ENCODE data around the gene OTUD5.
A peak's percentile ranks its signal among the peaks of the same experiment; 100 is the strongest.

Gene OTUD5

DNA sequence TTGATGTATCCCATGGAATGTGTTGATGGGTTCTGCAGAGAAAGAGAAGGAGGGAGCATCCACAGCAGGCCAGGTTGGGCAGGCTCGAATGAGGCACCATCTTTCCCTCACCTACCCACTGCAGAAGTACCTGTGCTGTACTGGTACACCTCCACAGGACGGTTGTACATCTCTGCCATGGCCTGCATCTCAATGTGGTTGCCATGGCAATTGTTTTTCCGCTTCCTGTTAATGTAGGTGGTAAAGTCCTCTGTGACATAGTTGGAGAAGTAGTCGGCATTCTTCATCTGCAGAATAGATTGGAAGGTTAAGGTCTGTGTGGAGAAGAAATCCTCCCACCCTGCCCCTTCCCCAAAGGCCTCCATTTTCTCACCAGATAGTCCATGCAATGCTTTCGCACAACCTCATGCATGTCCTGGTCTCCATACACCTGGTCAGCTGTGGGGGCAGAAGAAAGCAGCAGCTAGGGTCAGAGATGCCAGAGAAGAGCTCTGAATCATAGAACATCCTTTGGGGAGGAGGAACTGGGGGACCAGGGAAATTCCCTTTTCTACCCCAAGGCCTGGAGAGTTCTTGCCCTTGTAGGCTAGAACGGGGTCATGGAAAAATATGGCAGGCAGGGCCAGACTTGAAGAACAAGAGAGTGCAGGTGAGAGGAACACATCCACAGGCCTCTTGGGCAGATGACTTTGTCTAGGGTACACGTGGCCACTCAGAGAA lies 22.7 kb downstream of the OTUD5 start:
- Histone ChIP-seq H3K27ac (no peak overlapping the region), H3K36me3 (peaks cover 14% of the 10 kb centered on the region), H3K4me3 (ENCODE audit: low read depth, low read length) (no peak overlapping the region), H3K9me3 (ENCODE audit: severe bottlenecking) (no peaks in the 10 kb centered on the region), H3K27me3 (ENCODE audit: insufficient read depth, low read depth, severe bottlenecking) (no peaks in the 10 kb centered on the region)
- DNase-seq = no peak
- TF ChIP-seq, protein P1, sequence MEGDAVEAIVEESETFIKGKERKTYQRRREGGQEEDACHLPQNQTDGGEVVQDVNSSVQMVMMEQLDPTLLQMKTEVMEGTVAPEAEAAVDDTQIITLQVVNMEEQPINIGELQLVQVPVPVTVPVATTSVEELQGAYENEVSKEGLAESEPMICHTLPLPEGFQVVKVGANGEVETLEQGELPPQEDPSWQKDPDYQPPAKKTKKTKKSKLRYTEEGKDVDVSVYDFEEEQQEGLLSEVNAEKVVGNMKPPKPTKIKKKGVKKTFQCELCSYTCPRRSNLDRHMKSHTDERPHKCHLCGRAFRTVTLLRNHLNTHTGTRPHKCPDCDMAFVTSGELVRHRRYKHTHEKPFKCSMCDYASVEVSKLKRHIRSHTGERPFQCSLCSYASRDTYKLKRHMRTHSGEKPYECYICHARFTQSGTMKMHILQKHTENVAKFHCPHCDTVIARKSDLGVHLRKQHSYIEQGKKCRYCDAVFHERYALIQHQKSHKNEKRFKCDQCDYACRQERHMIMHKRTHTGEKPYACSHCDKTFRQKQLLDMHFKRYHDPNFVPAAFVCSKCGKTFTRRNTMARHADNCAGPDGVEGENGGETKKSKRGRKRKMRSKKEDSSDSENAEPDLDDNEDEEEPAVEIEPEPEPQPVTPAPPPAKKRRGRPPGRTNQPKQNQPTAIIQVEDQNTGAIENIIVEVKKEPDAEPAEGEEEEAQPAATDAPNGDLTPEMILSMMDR (IDR thresholded peaks at IDR 0.05; ENCODE audit: low read depth, low read length) = no peak

DNA sequence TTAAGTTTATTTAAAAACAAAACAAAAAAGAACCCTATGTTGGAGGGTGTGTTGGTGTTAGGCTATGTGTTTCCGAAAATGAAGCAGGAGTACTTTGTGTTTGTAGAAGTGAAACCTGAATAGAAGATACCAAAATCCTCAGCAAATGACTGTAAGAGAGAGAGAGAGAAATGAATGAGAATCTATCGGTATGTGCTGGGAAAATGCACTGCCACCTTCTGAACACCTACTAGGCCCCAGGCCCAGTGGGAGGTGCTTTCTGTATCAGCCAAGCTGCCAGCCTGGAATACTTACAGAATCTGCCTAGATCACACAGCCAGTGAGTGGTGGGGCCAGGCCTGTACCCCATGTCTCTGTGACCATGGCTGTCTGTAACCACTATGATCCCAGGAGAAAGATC lies 23.6 kb downstream of the OTUD5 start:
- Histone ChIP-seq H3K27ac (no peak overlapping the region), H3K9me3 (ENCODE audit: severe bottlenecking) (no peaks in the 10 kb centered on the region), H3K4me3 (ENCODE audit: low read depth, low read length) (no peak overlapping the region), H3K27me3 (ENCODE audit: insufficient read depth, low read depth, severe bottlenecking) (no peaks in the 10 kb centered on the region), H3K36me3 (peaks cover 14% of the 10 kb centered on the region)
- DNase-seq = no peak
- TF ChIP-seq, protein P1 (IDR thresholded peaks at IDR 0.05; ENCODE audit: low read depth, low read length) = no peak

DNA sequence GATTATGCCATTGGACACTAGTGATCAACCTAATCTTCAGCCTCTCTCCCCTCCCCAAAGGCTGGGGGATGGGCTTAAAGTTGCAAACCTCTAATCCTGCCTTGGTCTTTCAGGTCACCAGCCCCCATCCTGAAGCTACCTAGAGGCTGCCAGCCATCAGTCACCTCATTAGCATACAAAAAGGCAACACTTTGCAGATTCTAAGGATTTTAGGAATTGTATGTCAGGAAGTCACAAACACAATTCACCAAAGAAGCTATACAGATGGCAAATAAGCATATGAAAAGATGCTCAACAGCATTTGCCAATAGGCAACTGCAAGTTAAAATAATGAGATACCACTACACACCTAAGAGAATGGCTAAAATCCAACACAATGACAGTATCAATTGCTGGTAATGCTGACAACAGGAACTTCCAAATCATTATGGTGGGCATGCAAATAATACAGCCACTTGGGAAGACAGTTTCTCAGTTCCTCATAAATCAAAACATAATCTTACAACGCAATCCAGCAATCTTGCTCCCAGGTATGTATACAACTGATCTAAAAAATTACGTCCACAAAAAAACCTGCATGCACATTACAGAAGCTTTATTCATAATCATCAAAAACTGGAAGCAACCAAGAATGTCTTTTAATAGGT lies 29.5 kb downstream of the OTUD5 start:
- Histone ChIP-seq H3K27me3 (ENCODE audit: insufficient read depth, low read depth, severe bottlenecking) (no peaks in the 10 kb centered on the region), H3K9me3 (ENCODE audit: severe bottlenecking) (no peaks in the 10 kb centered on the region), H3K27ac (peak overlapping the region; percentile 49), H3K4me3 (ENCODE audit: low read depth, low read length) (no peak overlapping the region), H3K36me3 (peaks cover 10% of the 10 kb centered on the region)
- DNase-seq = peak; percentile 43
- TF ChIP-seq, protein P1 (IDR thresholded peaks at IDR 0.05; ENCODE audit: low read depth, low read length) = no peak

DNA sequence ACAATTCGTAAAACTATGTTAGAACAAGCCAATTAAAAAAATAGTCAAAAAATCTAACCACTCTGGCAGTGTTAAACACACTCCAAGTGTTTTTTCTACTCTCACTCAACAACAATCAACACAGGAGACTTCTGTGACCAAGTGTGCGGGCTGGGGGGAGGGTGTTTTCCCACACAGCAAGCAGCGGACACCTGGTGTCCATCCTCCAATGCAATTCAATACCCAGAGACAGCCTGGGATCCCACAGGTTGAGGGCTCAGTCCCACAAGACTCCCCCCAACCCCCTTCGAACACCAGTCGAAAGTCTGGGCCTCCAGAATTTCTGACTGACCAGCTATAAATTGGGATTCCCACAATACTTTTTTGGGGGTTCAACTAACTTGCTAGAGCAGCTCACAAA lies 30.3 kb downstream of the OTUD5 start:
- Histone ChIP-seq H3K4me3 (ENCODE audit: low read depth, low read length) (no peak overlapping the region), H3K36me3 (peaks cover 10% of the 10 kb centered on the region), H3K9me3 (ENCODE audit: severe bottlenecking) (no peaks in the 10 kb centered on the region), H3K27me3 (ENCODE audit: insufficient read depth, low read depth, severe bottlenecking) (no peaks in the 10 kb centered on the region), H3K27ac (peak overlapping the region; percentile 49)
- DNase-seq = peak; percentile 17
- TF ChIP-seq, protein P1 (IDR thresholded peaks at IDR 0.05; ENCODE audit: low read depth, low read length) = no peak

DNA sequence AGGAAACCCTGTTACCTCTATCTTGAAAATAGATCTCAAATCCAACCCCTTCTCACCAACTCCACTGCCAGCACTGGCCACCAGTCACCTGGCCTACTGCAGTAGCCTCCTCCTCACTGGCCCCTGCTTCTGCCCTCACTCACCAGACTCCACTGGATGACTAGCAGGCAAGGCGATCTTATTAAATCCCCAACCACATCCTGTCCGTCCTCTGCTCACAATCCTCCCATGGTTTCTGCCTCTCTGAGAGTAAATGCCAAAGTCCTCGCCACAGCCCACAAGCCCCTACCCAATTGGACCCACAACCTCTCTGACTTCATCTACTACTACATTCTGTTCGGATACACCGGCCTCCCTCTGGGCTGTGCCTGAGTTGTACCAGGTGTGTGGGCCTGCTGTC lies 33.1 kb downstream of the OTUD5 start:
- no peak for DNase-seq
- Histone ChIP-seq H3K36me3 (peaks cover 5% of the 10 kb centered on the region), H3K9me3 (ENCODE audit: severe bottlenecking) (no peaks in the 10 kb centered on the region), H3K4me3 (ENCODE audit: low read depth, low read length) (no peak overlapping the region), H3K27ac (no peak overlapping the region), H3K27me3 (ENCODE audit: insufficient read depth, low read depth, severe bottlenecking) (no peaks in the 10 kb centered on the region)
- TF ChIP-seq, protein P1 (IDR thresholded peaks at IDR 0.05; ENCODE audit: low read depth, low read length) = no peak

Data from WERI-Rb-1 (cell line).